HepG2 (cell line): Measurements from ENCODE around the gene CALD1. TPM values are rescaled to one million over a fixed set of nuclear protein-coding genes. Genes with fewer than 3 reads are reported as not detected.

Source experiments
- ATAC-seq: fragments of 200-7000 bp; cut with Tn5 transposase; 3 replicates; pipeline ENCODE4 v1.9.1; 2020; ENCODE audit warnings: mild to moderate bottlenecking, moderate library complexity
- BruUV-seq: library from RNA; stranded (reverse); fragments of 400-500 nt; replicated peaks from 2 replicates; lab custom pipeline; 2021; lab: Mats Ljungman, UMichigan
- CTCF ChIA-PET: fragments of 300-600 bp; formaldehyde crosslinking; extraction: SDS; loops from one replicate; lab custom pipeline; 2021; ENCODE audit warnings: low total read pairs, inconsistent platforms, low intra/inter-chr PET ratio; lab: Yijun Ruan, JAX
- POLR2A ChIA-PET: fragments of 350-600 bp; sonication (Branson Sonifier 250); formaldehyde crosslinking; loops from one replicate; lab custom pipeline; 2020; ENCODE audit warnings: antibody characterized with exemption, inconsistent platforms; lab: Yijun Ruan, JAX
- DNase-seq: peaks from one replicate; pipeline ENCODE4 v3.0.0-alpha.2; 2015; ENCODE audit warnings: low spot score
- FAIRE-seq: peaks from 3 replicates; lab custom pipeline; 2011; peaks lifted over from hg19 to GRCh38; lab: Jason Lieb, UNC
- H2AFZ ChIP-seq: one replicate; pipeline ENCODE4 v1.6.1; 2011; ENCODE audit warnings: low read length, inconsistent platforms
- H3K27ac ChIP-seq: fragments of 300-600 bp; 3 replicates; pipeline ENCODE4 v1.8.0; 2011; ENCODE audit warnings: mixed run types, mild to moderate bottlenecking, mixed read lengths, low read length, inconsistent platforms; ENCODE audit not compliant: insufficient read depth; ENCODE audit errors: extremely low read length
- H3K27me3 ChIP-seq, 2 experiments: fragments of 200-600 bp in 1 of 2; 2 replicates in 1 of 2; 3 replicates in 1 of 2; pipeline versions ENCODE4 v1.6.0 to v1.8.0; 2011; ENCODE audit warnings: low read length in 2 of 2, mild to moderate bottlenecking in 2 of 2, moderate library complexity in 2 of 2, inconsistent platforms in 1 of 2; ENCODE audit not compliant: insufficient read depth in 2 of 2, control insufficient read depth in 1 of 2
- H3K36me3 ChIP-seq, 2 experiments: fragments of 200-600 bp in 1 of 2; replicated peaks in 1 of 2; 2 replicates in 1 of 2; 3 replicates in 1 of 2; pipeline versions ENCODE4 v1.5.1 to v1.8.0; 2011; ENCODE audit warnings: low read length in 2 of 2, inconsistent platforms in 1 of 2; ENCODE audit not compliant: insufficient read depth in 2 of 2, control insufficient read depth in 1 of 2
- H3K4me1 ChIP-seq: 2 replicates; pipeline ENCODE4 v1.5.1; 2012; ENCODE audit warnings: low read length, inconsistent platforms; ENCODE audit not compliant: insufficient read depth
- H3K4me2 ChIP-seq: 2 replicates; pipeline ENCODE4 v1.6.0; 2011; ENCODE audit warnings: low read depth, low read length, inconsistent platforms
- H3K4me3 ChIP-seq, 3 experiments: fragments of 200-600 bp in 1 of 3; sonication (generic), shearing (Covaris generic) in 1 of 3; replicated peaks in 1 of 3; 2 replicates each; pipeline ENCODE4 v1.5.1; 2011 to 2016; ENCODE audit warnings: low read length in 3 of 3, inconsistent platforms in 2 of 3, low read depth in 2 of 3, mild to moderate bottlenecking in 2 of 3, control low read depth in 1 of 3, mixed read lengths in 1 of 3; ENCODE audit not compliant: insufficient read depth in 1 of 3
- H3K79me2 ChIP-seq: one replicate; pipeline ENCODE4 v1.6.1; 2011; ENCODE audit warnings: low read length, inconsistent platforms; ENCODE audit not compliant: insufficient read depth
- H3K9ac ChIP-seq: 2 replicates; pipeline ENCODE4 v1.6.0; 2011; ENCODE audit warnings: mild to moderate bottlenecking, low read depth, low read length, inconsistent platforms; ENCODE audit not compliant: insufficient read depth
- H3K9me3 ChIP-seq: 2 replicates; pipeline ENCODE4 v1.5.1; 2012; ENCODE audit warnings: mild to moderate bottlenecking, low read length
- H4K20me1 ChIP-seq: 2 replicates; pipeline ENCODE4 v1.6.0; 2011; ENCODE audit warnings: inconsistent platforms, mild to moderate bottlenecking, low read length, moderate library complexity; ENCODE audit not compliant: insufficient read depth
- CBX2 ChIP-seq, 2 experiments: fragments of 200-600 bp in 1 of 2; sonication (generic); formaldehyde crosslinking in 1 of 2; IDR thresholded peaks; 2 replicates each; pipeline versions ENCODE4 v1.7.0 to v1.8.1; 2018 to 2022; ENCODE audit warnings: low read depth in 2 of 2, low read length in 1 of 2, mild to moderate bottlenecking in 1 of 2, missing genetic modification reagents in 1 of 2
- FOSL2 ChIP-seq: sonication (generic); formaldehyde crosslinking; IDR thresholded peaks from 2 replicates; pipeline ENCODE4 v1.4.0; 2020; ENCODE audit warnings: missing genetic modification reagents
- HNRNPLL ChIP-seq: fragments of 200-400 bp; formaldehyde crosslinking; IDR thresholded peaks from 2 replicates; pipeline ENCODE4 v1.6.1; 2017; ENCODE audit warnings: mild to moderate bottlenecking, low read depth, low read length; ENCODE audit not compliant: poor library complexity, severe bottlenecking
- MAF1 ChIP-seq: sonication (generic); formaldehyde crosslinking; IDR thresholded peaks from 2 replicates; pipeline ENCODE4 v1.5.0; 2020; ENCODE audit warnings: missing genetic modification reagents, borderline replicate concordance
- MED13 ChIP-seq: sonication (generic); formaldehyde crosslinking; IDR thresholded peaks from 2 replicates; pipeline ENCODE4 v1.5.0; 2020; ENCODE audit warnings: missing genetic modification reagents
- ZNF460 ChIP-seq: sonication (generic); formaldehyde crosslinking; IDR thresholded peaks from 2 replicates; pipeline ENCODE4 v1.5.1; 2020; ENCODE audit warnings: missing genetic modification reagents, mild to moderate bottlenecking, borderline replicate concordance
- ZNF766 ChIP-seq: sonication (generic); formaldehyde crosslinking; IDR thresholded peaks from 2 replicates; pipeline ENCODE4 v1.5.0; 2020; ENCODE audit warnings: missing genetic modification reagents, borderline replicate concordance
- WGBS: methylation state at CpG from one replicate; pipeline ENCODE4 v1.1.6; 2017; ENCODE audit warnings: low lambda C conversion rate; 5-methylcytosine and 5-hydroxymethylcytosine counted together
- in situ Hi-C: cut with HindIII; loops from 2 replicates; pipeline ENCODE4 v1.10.0; 2017; ENCODE audit warnings: low pct_unique_long_range_greater_than_20kb; ENCODE audit not compliant: extremely low pct_ligation_motif_present
- intact Hi-C: fragments of 100-400 bp; cut with micrococcal nuclease; formaldehyde crosslinking; loops from one replicate; pipeline ENCODE4 v1.10.0; 2022; ENCODE audit not compliant: unreplicated experiment
- polyA plus RNA-seq, 8 experiments: library from polyadenylated mRNA; depleted of rRNA in 3 of 8; stranded (reverse) in 7 of 8; unstranded in 1 of 8; fragments of >200 nt; fragmentation: Illumina TruSeq in 4 of 8; extraction: Trizol in 4 of 8; gene quantifications; 2 replicates each; pipeline versions ENCODE4 v1.2.1 to v1.2.3, GENCODE V29; 2011 to 2016; ENCODE audit warnings: low read depth in 4 of 8, missing spikeins in 1 of 8, mixed read lengths in 1 of 8; ENCODE audit not compliant: insufficient read depth in 1 of 8
- total RNA-seq, 5 experiments: library from RNA; depleted of rRNA; stranded (reverse); fragments of >200 nt; fragmentation: Illumina TruSeq; extraction: Trizol; gene quantifications; 2 replicates each; pipeline ENCODE4 v1.2.3, GENCODE V29; 2016; ENCODE audit warnings: low read depth in 1 of 5
- TF ChIP-seq, protein P1 (sequence below): sonication (generic); formaldehyde crosslinking; IDR thresholded peaks from 2 replicates; pipeline ENCODE4 v1.8.1; 2023; ENCODE audit warnings: mild to moderate bottlenecking, inconsistent platforms, moderate library complexity, missing genetic modification reagents, borderline replicate concordance

Gene CALD1
- total and polyA plus RNA-seq, 2 of the 13 experiments (the other 11 are each of a cell fraction or from before 2014, with no cell fraction given): 53.0 to 112 TPM

GRCh38 chr7:134771889-134772288 lies 7.5 kb upstream of the CALD1 start:
- H4K20me1 ChIP-seq: no peaks in the 10 kb centered on the region
- H3K9me3 ChIP-seq: no peaks in the 10 kb centered on the region
- no TSS peak for BruUV-seq
- no peak for ATAC-seq
- H3K27me3 ChIP-seq: no peaks in the 10 kb centered on the region
- POLR2A ChIA-PET: no interaction called here
- intact Hi-C loops: no loop called here
- in situ Hi-C loops: no loop called here
- no peak overlapping the region for H3K9ac ChIP-seq
- no peaks in the 10 kb centered on the region for H3K36me3 ChIP-seq
- H3K4me2 ChIP-seq: no peak overlapping the region
- no peak overlapping the region for H3K4me3 ChIP-seq
- CTCF ChIA-PET: no interaction called here
- peaks cover 8% of the 10 kb centered on the region for H3K4me1 ChIP-seq
- peak; percentile 24; the same call in 1 of the 2 replicates for TF ChIP-seq ZNF460 (CRISPR knock-in tag)
- no peak for TF ChIP-seq CBX2 (IDR thresholded peaks at IDR 0.05; ENCODE audit: low read depth, low read length)
- TF ChIP-seq CBX2 (CRISPR knock-in tag; IDR thresholded peaks at IDR 0.05; ENCODE audit: low read depth): no peak
- TF ChIP-seq, protein P1, sequence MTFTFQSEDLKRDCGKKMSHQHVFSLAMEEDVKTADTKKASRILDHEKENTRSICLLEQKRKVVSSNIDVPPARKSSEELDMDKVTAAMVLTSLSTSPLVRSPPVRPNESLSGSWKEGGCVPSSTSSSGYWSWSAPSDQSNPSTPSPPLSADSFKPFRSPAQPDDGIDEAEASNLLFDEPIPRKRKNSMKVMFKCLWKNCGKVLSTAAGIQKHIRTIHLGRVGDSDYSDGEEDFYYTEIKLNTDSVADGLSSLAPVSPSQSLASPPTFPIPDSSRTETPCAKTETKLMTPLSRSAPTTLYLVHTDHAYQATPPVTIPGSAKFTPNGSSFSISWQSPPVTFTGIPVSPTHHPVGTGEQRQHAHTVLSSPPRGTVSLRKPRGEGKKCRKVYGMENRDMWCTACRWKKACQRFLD: no peak
- TF ChIP-seq FOSL2: peak; percentile 47; the same call in 1 of the 2 replicates
- TF ChIP-seq MED13: no peak
- no peak for TF ChIP-seq MAF1 (CRISPR knock-in tag)
- TF ChIP-seq HNRNPLL: no peak
- no peak for TF ChIP-seq ZNF766 (CRISPR knock-in tag)
- H3K79me2 ChIP-seq: no peaks in the 10 kb centered on the region
- FAIRE-seq: no peak
- no peak overlapping the region for H3K27ac ChIP-seq
- H2AFZ ChIP-seq: no peak overlapping the region
- DNase-seq: peak; percentile 18
- 46% methylated on average over 2 of the region's 2 CpGs for WGBS
